ENCODE data around the gene SARS2.

SARS2 gene

DNA sequence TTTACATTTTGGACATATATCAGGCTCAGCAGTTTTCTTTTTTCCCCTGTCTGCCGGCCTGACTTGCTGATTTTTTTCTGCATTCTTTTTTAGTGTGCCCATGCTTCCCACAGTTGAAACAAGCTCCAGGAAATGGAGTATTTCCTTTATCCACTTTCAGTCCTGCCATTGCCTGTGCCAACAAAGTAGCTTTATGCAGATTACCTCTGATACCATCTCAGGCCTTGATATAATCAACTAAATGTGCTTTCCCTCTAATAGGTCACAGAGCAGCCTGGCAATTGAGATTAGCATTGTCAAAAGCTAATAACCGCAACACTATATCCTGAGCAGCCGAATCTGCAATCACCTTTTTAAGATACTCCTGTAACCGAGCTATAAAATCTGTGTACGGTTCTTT, 9.4 kb upstream of the SARS2 start:
- DNase-seq (ENCODE audit: low spot score): no peak
- in situ Hi-C loops (cut with MboI; ENCODE audit: low sequenced_read_pairs, unreplicated experiment): no loop called here
- TF ChIP-seq, protein P1, sequence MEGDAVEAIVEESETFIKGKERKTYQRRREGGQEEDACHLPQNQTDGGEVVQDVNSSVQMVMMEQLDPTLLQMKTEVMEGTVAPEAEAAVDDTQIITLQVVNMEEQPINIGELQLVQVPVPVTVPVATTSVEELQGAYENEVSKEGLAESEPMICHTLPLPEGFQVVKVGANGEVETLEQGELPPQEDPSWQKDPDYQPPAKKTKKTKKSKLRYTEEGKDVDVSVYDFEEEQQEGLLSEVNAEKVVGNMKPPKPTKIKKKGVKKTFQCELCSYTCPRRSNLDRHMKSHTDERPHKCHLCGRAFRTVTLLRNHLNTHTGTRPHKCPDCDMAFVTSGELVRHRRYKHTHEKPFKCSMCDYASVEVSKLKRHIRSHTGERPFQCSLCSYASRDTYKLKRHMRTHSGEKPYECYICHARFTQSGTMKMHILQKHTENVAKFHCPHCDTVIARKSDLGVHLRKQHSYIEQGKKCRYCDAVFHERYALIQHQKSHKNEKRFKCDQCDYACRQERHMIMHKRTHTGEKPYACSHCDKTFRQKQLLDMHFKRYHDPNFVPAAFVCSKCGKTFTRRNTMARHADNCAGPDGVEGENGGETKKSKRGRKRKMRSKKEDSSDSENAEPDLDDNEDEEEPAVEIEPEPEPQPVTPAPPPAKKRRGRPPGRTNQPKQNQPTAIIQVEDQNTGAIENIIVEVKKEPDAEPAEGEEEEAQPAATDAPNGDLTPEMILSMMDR (IDR thresholded peaks at IDR 0.05; ENCODE audit: borderline replicate concordance, control extremely low read depth, extremely low read depth, insufficient read depth, missing control alignments): no peak

DNA sequence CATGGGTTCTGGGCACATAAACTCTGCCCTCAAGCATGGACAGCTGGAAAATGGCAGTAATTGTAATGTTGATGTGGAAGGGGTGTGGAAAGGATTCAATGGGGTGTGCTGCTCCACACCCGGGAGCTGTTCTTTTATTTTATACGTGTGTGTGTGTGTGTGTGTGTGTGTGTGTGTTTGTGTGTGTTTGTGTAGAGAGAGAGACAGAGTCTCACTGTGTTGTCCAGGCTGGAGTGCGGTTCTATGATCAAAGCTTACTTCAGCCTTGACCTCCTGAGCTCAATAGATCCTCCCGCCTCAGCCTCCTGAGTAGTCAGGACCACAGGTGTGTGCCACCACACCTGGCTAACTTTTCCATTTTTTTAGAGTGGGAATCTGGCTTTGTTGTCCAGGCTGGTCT, 3.0 kb upstream of the SARS2 start:
- TF ChIP-seq, protein P1 (IDR thresholded peaks at IDR 0.05; ENCODE audit: borderline replicate concordance, control extremely low read depth, extremely low read depth, insufficient read depth, missing control alignments): no peak
- in situ Hi-C loops (cut with MboI; ENCODE audit: low sequenced_read_pairs, unreplicated experiment): no loop called here
- no peak for DNase-seq (ENCODE audit: low spot score)

DNA sequence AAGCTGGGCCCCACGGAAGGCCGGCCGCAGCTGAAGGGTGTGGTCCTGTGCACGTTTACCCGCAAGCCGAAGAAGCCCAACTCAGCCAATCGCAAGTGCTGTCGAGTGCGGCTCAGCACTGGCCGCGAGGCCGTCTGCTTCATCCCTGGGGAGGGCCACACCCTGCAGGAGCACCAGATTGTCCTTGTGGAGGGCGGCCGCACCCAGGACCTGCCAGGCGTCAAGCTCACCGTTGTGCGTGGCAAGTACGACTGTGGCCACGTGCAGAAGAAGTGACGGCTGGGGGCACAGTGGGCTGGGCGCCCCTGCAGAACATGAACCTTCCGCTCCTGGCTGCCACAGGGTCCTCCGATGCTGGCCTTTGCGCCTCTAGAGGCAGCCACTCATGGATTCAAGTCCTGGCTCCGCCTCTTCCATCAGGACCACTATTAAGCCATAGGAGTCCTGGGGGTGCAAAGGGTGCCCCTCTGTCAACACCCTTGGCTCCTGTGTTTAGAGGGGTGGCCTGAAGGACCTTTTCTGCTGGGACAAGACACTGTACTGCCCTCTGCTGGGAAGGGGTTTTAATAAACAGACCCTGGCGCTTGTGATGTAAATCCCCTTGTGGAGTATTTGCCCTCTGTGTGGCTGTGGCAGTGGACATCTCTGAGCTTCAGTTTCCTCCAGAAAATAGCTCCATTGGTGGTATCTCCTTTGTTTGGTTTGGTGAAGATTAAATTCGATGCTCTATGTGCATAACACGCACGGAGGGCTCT, 2.0 kb upstream of the SARS2 start:
- TF ChIP-seq, protein P1 (IDR thresholded peaks at IDR 0.05; ENCODE audit: borderline replicate concordance, control extremely low read depth, extremely low read depth, insufficient read depth, missing control alignments): peak; percentile 16
- no peak for DNase-seq (ENCODE audit: low spot score)
- in situ Hi-C loops (cut with MboI; ENCODE audit: low sequenced_read_pairs, unreplicated experiment): no loop called here

DNA sequence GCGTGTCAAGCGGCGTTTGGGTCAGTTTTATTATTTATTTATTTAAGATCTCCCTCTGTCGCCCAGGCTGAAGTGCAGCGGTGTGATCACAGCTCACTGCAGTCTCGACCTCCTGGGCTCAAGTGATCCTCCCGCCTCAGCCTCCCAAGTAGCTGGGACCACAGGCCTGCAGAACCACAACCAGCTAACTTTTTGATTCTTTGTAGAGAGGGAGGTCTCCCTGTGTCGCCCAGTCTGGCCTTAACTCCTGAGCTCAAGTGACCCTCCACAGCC, 894 bp upstream of the SARS2 start:
- TF ChIP-seq, protein P1 (IDR thresholded peaks at IDR 0.05; ENCODE audit: borderline replicate concordance, control extremely low read depth, extremely low read depth, insufficient read depth, missing control alignments): no peak
- no peak for DNase-seq (ENCODE audit: low spot score)
- in situ Hi-C loops (cut with MboI; ENCODE audit: low sequenced_read_pairs, unreplicated experiment): no loop called here

DNA sequence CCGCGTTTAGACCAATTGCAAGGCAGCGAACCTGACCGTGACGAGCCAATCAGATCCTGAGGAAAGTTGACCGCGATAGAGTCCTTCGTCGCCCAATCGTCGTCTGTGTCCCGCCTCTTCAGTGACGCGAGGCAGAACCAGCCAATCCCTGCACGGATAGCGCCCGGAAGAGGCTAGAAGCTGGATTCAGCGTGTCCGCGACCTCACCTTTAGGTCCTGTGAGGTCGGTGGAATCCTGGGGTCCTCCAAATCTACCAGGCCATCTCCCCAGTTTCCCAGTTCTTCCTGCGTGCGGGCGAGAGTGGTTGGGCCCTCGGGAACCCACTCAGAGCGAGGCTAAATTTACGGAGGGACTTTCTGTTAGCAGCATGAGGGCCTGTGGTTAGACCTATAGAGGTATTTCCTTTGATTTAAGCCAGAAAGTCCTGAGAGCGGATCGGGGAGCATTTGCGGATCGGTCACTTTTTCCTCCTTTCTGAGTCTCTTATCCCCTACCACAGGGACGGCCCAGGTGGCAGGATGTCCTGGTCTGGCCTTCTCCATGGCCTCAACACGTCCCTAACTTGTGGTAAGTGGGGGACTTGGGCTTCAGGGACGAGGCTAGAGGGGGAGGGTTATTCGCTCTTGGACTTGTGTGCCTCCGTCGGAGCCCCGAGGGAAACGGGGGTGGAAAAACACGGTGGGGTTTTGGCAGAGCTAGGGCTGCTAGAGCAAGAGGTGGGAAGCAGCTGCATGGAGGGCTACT, 385 bp upstream of the SARS2 start, which contains the start of gene MRPS12:
Gene MRPS12 (plus strand): TSS at position 169 of the 745 bp plus-strand sequence. CDS start 351 bp downstream, at position 520.
- TF ChIP-seq, protein P1 (IDR thresholded peaks at IDR 0.05; ENCODE audit: borderline replicate concordance, control extremely low read depth, extremely low read depth, insufficient read depth, missing control alignments): no peak
- DNase-seq (ENCODE audit: low spot score): peak; percentile 99
- in situ Hi-C loops (cut with MboI; ENCODE audit: low sequenced_read_pairs, unreplicated experiment): no loop called here

DNA sequence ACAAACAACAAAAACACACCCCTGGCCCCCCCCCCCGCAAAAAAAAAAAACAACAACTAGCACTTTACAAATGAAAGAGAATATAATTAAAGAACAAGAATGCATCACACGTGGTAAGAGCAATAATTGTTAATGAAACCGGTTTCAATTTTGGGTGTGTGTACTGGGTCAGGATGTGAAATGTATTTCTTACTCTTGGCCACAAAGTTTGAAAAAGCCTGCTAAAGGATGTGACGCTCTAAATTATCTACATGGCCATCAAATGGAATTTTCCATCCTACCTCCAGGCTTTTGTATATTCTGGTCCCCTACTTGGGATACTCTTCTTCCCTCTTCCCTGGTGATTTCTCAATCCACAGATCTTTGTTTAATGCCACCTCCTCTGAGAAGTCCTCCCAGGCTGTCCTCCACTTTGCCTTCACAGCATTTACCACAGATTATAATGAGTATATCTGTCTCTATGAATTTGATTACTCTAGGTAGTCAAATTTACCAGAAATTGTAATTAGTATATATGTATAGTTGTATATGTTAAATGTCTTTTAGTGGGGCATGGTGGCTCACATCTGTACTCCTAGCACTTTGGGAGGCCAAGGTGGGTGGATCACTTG, 2.1 kb downstream of the SARS2 start:
- in situ Hi-C loops (cut with MboI; ENCODE audit: low sequenced_read_pairs, unreplicated experiment): no loop called here
- TF ChIP-seq, protein P1 (IDR thresholded peaks at IDR 0.05; ENCODE audit: borderline replicate concordance, control extremely low read depth, extremely low read depth, insufficient read depth, missing control alignments): no peak
- no peak for DNase-seq (ENCODE audit: low spot score)
